T-helper 2 cell treated with Interferon-gamma antibody and Interleukin-4, amounts not matched to agents 5 μg/mL and 100 μg/mL, for 36 hours (primary cell): Measurements from ENCODE around the gene MAPKAP1.

ENCODE experiments used
- DNase-seq: peaks from one replicate; pipeline ENCODE4 v3.0.0; 2021; ENCODE audit warnings: low spot score
- H3K27ac Mint-ChIP-seq: one replicate; pipeline ENCODE4 v1.8.0; 2021; ENCODE audit warnings: mild to moderate bottlenecking, mixed read lengths
- H3K27me3 Mint-ChIP-seq: one replicate; pipeline ENCODE4 v1.8.0; 2021; ENCODE audit warnings: low read depth, mixed read lengths
- H3K36me3 Mint-ChIP-seq: one replicate; pipeline ENCODE4 v1.8.0; 2021; ENCODE audit warnings: low read depth, mixed read lengths
- H3K4me1 Mint-ChIP-seq: one replicate; pipeline ENCODE4 v1.8.0; 2021; ENCODE audit warnings: low read depth, mixed read lengths
- H3K4me3 Mint-ChIP-seq: one replicate; pipeline ENCODE4 v1.8.0; 2022; ENCODE audit warnings: mild to moderate bottlenecking, moderate library complexity, mixed read lengths
- H3K9me3 Mint-ChIP-seq: one replicate; pipeline ENCODE4 v1.8.0; 2021; ENCODE audit warnings: mixed read lengths

The MAPKAP1 gene

GRCh38 chr9:125634040-125634717 lies 72.8 kb downstream of the MAPKAP1 start:
- H3K27me3 Mint-ChIP-seq = no peaks in the 10 kb centered on the region
- H3K4me3 Mint-ChIP-seq = no peak overlapping the region
- peaks cover 2% of the 10 kb centered on the region for H3K36me3 Mint-ChIP-seq
- DNase-seq = no peak
- no peaks in the 10 kb centered on the region for H3K9me3 Mint-ChIP-seq
- peaks cover 44% of the 10 kb centered on the region for H3K4me1 Mint-ChIP-seq
- no peak overlapping the region for H3K27ac Mint-ChIP-seq

DNA sequence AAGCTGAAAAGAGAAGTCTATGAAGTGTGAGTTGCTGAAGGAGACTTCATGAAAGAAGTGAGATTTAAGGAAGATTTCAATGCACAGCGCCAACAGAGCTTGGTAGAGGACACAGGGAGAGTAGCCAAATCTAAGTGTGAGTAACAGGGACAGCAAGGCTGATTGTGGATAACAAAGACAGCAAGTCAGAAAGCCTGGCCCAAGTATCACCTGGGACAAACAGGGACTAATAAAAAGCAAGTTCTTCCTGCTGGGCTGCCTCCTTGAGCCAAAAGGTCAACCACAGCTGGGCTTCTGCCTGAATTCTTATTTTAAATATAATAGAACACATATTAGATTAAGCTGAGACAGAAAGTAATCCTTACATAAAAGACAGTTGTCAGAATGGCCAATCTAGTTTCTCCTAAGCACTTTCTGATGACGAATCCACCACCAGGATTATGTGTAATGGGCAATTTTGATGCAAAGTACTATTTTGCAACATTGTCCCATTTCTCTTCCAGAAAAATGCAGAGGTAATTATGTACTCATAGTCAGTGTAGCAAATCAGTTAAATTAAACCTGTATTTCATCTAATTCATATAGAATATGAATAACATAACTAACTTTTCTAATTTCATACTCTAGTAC lies 73.8 kb downstream of the MAPKAP1 start:
- Mint-ChIP-seq H3K4me3 (no peak overlapping the region), H3K27ac (no peak overlapping the region), H3K36me3 (peaks cover 2% of the 10 kb centered on the region), H3K9me3 (no peaks in the 10 kb centered on the region), H3K27me3 (no peaks in the 10 kb centered on the region), H3K4me1 (peaks cover 48% of the 10 kb centered on the region)
- no peak for DNase-seq

DNA sequence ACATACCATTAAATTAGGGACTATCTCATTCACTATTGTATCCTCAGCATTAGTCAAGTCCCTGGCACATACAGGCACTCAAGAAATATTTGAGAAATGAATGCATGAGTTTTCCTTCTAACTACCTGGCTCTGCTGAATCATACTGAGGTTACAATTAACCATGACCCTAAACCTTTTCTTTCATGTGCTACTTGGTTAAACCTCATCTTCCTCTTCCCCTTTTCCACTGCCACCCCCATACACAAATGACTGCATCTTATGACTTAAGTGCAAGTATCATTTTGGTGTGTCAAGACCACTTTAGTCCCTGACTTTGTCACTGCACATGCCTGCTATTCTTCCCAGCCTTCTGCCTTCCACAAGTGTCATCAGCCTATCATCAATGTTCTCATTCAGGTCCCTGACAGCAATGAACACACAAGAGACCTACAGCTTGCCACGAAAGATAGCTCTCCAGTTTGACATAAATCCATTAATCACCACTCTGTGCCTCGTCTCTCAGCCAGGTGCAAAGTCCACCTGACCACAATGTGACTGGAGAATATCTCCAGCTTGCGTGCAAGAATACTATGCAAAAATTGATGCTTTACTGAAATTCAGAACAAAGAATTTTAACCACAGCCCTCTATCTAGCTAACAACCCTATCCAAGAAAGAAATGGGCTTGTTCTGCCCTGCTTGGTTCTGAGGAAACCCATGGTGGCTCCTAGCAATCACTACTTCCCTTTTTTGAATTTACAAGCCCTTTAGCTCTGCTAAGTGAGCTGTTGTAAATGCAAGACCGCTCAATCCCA lies 74.5 kb downstream of the MAPKAP1 start:
- Mint-ChIP-seq H3K9me3 (no peaks in the 10 kb centered on the region), H3K4me3 (peak overlapping the region; percentile 1), H3K27ac (peak overlapping the region; percentile 1), H3K4me1 (peaks cover 49% of the 10 kb centered on the region), H3K36me3 (peaks cover 2% of the 10 kb centered on the region), H3K27me3 (no peaks in the 10 kb centered on the region)
- peak; percentile 67 for DNase-seq

GRCh38 chr9:125631391-125632085 lies 75.5 kb downstream of the MAPKAP1 start:
- Mint-ChIP-seq H3K36me3 (no peaks in the 10 kb centered on the region), H3K27me3 (no peaks in the 10 kb centered on the region), H3K9me3 (no peaks in the 10 kb centered on the region), H3K4me3 (no peak overlapping the region), H3K27ac (no peak overlapping the region), H3K4me1 (peaks cover 51% of the 10 kb centered on the region)
- peak; percentile 28 for DNase-seq

- no peaks in the 10 kb centered on the region for H3K9me3 Mint-ChIP-seq
- H3K27ac Mint-ChIP-seq = no peak overlapping the region
- no peak for DNase-seq
- H3K36me3 Mint-ChIP-seq = no peaks in the 10 kb centered on the region
- H3K4me1 Mint-ChIP-seq = peaks cover 43% of the 10 kb centered on the region
- H3K27me3 Mint-ChIP-seq = no peaks in the 10 kb centered on the region
- no peak overlapping the region for H3K4me3 Mint-ChIP-seq
Observed at GRCh38 chr9:125630436-125630835, 76.6 kb downstream of the MAPKAP1 start.

DNA sequence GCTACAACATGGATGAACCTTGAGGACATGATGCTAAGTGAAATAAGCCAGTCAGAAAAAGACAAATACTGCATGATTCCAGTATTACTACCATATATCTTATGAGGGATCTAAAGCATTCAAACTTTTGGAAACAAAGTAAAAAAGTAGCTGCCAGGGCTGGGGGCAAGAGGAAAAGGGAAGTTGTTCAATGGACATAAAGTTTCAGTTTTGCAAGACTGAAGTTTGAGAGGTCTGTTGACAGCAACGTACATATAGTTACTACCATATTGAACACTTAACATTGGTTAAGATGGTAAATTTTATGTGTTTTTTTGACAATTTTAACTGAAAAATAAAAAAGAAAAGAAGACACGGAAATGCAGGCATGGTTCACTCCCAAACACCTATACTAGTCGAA lies 77.6 kb downstream of the MAPKAP1 start:
- Mint-ChIP-seq H3K4me1 (peaks cover 33% of the 10 kb centered on the region), H3K9me3 (no peaks in the 10 kb centered on the region), H3K27ac (no peak overlapping the region), H3K4me3 (no peak overlapping the region), H3K36me3 (no peaks in the 10 kb centered on the region), H3K27me3 (no peaks in the 10 kb centered on the region)
- DNase-seq = no peak

DNA sequence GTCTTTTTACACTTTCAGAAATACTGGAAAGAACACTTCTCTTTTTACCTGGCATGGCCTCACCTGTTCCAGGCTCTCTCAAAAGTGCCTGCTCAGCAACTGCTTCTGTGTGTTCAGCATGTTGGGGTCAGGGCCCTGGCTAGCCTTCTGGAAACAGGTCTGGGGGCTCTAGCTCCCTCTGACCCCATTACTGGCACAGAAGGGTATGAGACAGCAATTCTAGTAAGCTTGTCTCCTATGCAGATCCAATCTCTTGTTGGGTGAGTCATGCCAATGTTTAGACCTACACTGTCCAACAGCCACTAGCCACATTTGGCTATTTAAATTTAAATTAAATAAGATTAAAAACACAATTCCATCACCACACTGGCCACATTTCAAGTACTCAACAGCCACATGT lies 80.8 kb downstream of the MAPKAP1 start:
- Mint-ChIP-seq H3K9me3 (no peaks in the 10 kb centered on the region), H3K27me3 (no peaks in the 10 kb centered on the region), H3K4me1 (peaks cover 12% of the 10 kb centered on the region), H3K4me3 (no peak overlapping the region), H3K36me3 (peaks cover 1% of the 10 kb centered on the region), H3K27ac (no peak overlapping the region)
- DNase-seq = no peak

- Mint-ChIP-seq H3K9me3 (no peaks in the 10 kb centered on the region), H3K27ac (no peak overlapping the region), H3K27me3 (no peaks in the 10 kb centered on the region), H3K4me1 (no peaks in the 10 kb centered on the region), H3K36me3 (peaks cover 1% of the 10 kb centered on the region), H3K4me3 (no peak overlapping the region)
- no peak for DNase-seq
Observed at GRCh38 chr9:125621170-125621569, 85.8 kb downstream of the MAPKAP1 start.

GRCh38 chr9:125620216-125620615 lies 86.8 kb downstream of the MAPKAP1 start:
- Mint-ChIP-seq H3K4me3 (no peak overlapping the region), H3K4me1 (no peaks in the 10 kb centered on the region), H3K36me3 (peaks cover 1% of the 10 kb centered on the region), H3K27ac (no peak overlapping the region), H3K27me3 (no peaks in the 10 kb centered on the region), H3K9me3 (no peaks in the 10 kb centered on the region)
- DNase-seq = no peak

GRCh38 chr9:125617087-125617486 lies 89.9 kb downstream of the MAPKAP1 start:
- Mint-ChIP-seq H3K36me3 (peaks cover 4% of the 10 kb centered on the region), H3K27me3 (no peaks in the 10 kb centered on the region), H3K4me3 (no peak overlapping the region), H3K9me3 (no peaks in the 10 kb centered on the region), H3K4me1 (no peaks in the 10 kb centered on the region), H3K27ac (no peak overlapping the region)
- no peak for DNase-seq

GRCh38 chr9:125613141-125613540 lies 93.9 kb downstream of the MAPKAP1 start:
- no peaks in the 10 kb centered on the region for H3K27me3 Mint-ChIP-seq
- H3K4me1 Mint-ChIP-seq = peaks cover 12% of the 10 kb centered on the region
- H3K4me3 Mint-ChIP-seq = no peak overlapping the region
- H3K9me3 Mint-ChIP-seq = no peaks in the 10 kb centered on the region
- peaks cover 7% of the 10 kb centered on the region for H3K36me3 Mint-ChIP-seq
- no peak overlapping the region for H3K27ac Mint-ChIP-seq
- DNase-seq = no peak

- Mint-ChIP-seq H3K4me1 (peaks cover 12% of the 10 kb centered on the region), H3K9me3 (no peaks in the 10 kb centered on the region), H3K27ac (no peak overlapping the region), H3K4me3 (no peak overlapping the region), H3K27me3 (no peaks in the 10 kb centered on the region), H3K36me3 (peaks cover 7% of the 10 kb centered on the region)
- no peak for DNase-seq
Observed at GRCh38 chr9:125612616-125613015, 94.4 kb downstream of the MAPKAP1 start.

DNA sequence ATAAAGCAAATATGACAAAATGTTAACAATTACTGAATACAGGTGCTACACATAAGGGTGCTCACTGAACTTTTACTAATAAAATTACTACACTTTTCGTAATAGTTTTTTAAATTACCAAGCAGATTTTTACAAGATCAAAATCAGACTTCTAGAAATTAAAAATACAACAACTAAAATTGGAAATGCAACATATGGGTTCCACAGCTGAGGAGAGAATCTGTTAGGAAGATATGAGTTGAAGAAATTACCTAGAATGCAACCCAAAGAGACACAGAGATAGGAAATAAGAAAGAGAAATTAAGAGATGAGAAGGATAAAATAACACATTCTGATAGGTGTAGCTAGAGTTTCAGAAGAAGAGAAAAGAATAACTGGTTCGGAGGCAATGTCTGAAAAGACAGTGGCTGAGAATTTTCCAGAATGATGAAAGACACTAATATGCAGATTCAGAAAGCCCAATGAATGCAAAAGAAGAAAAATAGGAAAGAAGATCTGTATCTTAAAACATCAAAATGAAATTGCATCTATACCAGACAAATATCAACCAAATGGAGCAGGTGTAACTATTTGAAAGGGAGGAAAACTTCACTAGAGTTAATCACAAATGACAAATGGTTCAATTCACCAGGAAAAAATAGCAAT lies 95.8 kb downstream of the MAPKAP1 start:
- H3K4me3 Mint-ChIP-seq = no peak overlapping the region

More for the DNA sequence above, 95.8 kb downstream of the MAPKAP1 start:
- DNase-seq = no peak
- no peak overlapping the region for H3K27ac Mint-ChIP-seq
- H3K27me3 Mint-ChIP-seq = no peaks in the 10 kb centered on the region
- no peaks in the 10 kb centered on the region for H3K9me3 Mint-ChIP-seq
- peaks cover 12% of the 10 kb centered on the region for H3K4me1 Mint-ChIP-seq
- H3K36me3 Mint-ChIP-seq = peaks cover 7% of the 10 kb centered on the region
